ENCODE results near the gene ADGRV1. TPM values are rescaled to one million over a fixed set of nuclear protein-coding genes. Genes with fewer than 3 reads are reported as not detected.

Gene ADGRV1
- total RNA-seq, 4 donors from 2014 or later = 129 to 158 (median 145) TPM

- WGBS, 2 donors = 57 to 65% methylated on average over 7 of the region's 7 CpGs
- intact Hi-C loops (cut with DNase I) = no loop called here
- TF ChIP-seq POLR2A (IDR thresholded peaks at IDR 0.05) = no peak
- TF ChIP-seq CTCF (IDR thresholded peaks at IDR 0.05) = no peak
- peaks cover 15 to 18% of the 10 kb centered on the region in 2 donors for H3K4me1 ChIP-seq
- H3K9me3 ChIP-seq = no peaks in the 10 kb centered on the region
- H3K27ac ChIP-seq = no peak overlapping the region
- no peaks in the 10 kb centered on the region for H3K27me3 ChIP-seq
- no peaks in the 10 kb centered on the region for H3K36me3 ChIP-seq
- no peak overlapping the region for H3K4me3 ChIP-seq (replicated peaks in 1 of 3)
- no peak for DNase-seq
These were observed 319.5 kb downstream of the ADGRV1 start for GRCh38 chr5:90878081-90878480.

DNA sequence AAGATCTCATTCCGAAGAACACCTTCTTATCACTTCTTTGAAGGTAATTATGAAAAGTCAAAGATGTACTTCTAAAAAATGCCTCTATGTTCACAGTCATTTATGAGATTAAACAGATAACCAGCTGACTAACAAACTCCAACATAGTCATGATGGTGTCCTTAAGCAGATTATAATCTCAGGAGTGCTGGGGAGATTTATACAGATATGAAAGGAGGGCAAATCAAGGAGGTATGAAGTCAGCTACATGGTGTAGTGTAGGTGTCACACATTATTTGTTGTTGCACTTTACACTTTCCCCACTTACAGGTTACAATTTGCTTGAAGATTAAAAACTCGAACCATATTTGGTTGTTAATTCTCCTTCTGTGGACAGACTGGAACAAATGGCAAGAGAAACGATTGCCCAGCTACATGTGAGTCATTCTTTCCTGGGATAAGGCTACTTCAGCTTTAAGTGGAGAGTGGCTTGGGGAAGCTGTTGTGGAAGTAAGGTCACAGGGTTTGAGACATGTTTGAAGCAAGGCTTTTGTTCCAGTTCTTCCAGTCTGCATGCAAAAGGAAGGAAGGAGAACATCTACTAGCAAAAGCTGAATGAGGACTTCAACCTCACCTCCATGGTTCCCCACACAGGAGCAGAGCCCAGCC, 320.1 kb downstream of the ADGRV1 start:
- Histone ChIP-seq H3K4me3 (replicated peaks in 1 of 3) (no peak overlapping the region), H3K4me1 (peaks cover 15 to 18% of the 10 kb centered on the region in 2 donors), H3K27me3 (no peaks in the 10 kb centered on the region), H3K36me3 (no peaks in the 10 kb centered on the region), H3K27ac (no peak overlapping the region), H3K9me3 (no peaks in the 10 kb centered on the region)
- DNase-seq = no peak
- intact Hi-C loops (cut with DNase I) = no loop called here
- TF ChIP-seq CTCF (IDR thresholded peaks at IDR 0.05) = no peak
- no peak for TF ChIP-seq POLR2A (IDR thresholded peaks at IDR 0.05)
- 53 to 62% methylated on average over 3 of the region's 3 CpGs for WGBS, 2 donors

GRCh38 chr5:90881626-90882150, 323.1 kb downstream of the ADGRV1 start:
- no peak overlapping the region for H3K4me3 ChIP-seq (replicated peaks in 1 of 3)
- intact Hi-C loops (cut with DNase I) = no loop called here
- no peaks in the 10 kb centered on the region for H3K9me3 ChIP-seq
- H3K27me3 ChIP-seq = no peaks in the 10 kb centered on the region
- H3K27ac ChIP-seq = no peak overlapping the region
- H3K36me3 ChIP-seq = no peaks in the 10 kb centered on the region
- WGBS, 2 donors = 78 to 81% methylated on average over 3 of the region's 3 CpGs
- DNase-seq = peak in 1 of 2 donors; percentile 4
- TF ChIP-seq POLR2A (IDR thresholded peaks at IDR 0.05) (no peak), CTCF (IDR thresholded peaks at IDR 0.05) (no peak)
- H3K4me1 ChIP-seq = peaks cover 6 to 7% of the 10 kb centered on the region in 2 donors

GRCh38 chr5:90882448-90882847, 323.9 kb downstream of the ADGRV1 start:
- Histone ChIP-seq H3K4me1 (peaks cover 6% of the 10 kb centered on the region in 2 donors), H3K4me3 (replicated peaks in 1 of 3) (no peak overlapping the region), H3K36me3 (no peaks in the 10 kb centered on the region), H3K27me3 (no peaks in the 10 kb centered on the region), H3K27ac (no peak overlapping the region), H3K9me3 (no peaks in the 10 kb centered on the region)
- no peak for DNase-seq
- intact Hi-C loops (cut with DNase I) = no loop called here
- no peak for TF ChIP-seq CTCF (IDR thresholded peaks at IDR 0.05)
- no peak for TF ChIP-seq POLR2A (IDR thresholded peaks at IDR 0.05)
- WGBS, 2 donors = 88 to 90% methylated on average over 2 of the region's 2 CpGs

GRCh38 chr5:90885180-90885868, 326.7 kb downstream of the ADGRV1 start:
- no peak for DNase-seq
- no peak overlapping the region for H3K4me3 ChIP-seq (replicated peaks in 1 of 3)
- H3K27me3 ChIP-seq = no peaks in the 10 kb centered on the region
- 70 to 81% methylated on average over 1 of the region's 1 CpG for WGBS, 2 donors
- intact Hi-C loops (cut with DNase I) = no loop called here
- no peaks in the 10 kb centered on the region for H3K36me3 ChIP-seq
- H3K4me1 ChIP-seq = peaks cover 4 to 15% of the 10 kb centered on the region in 2 donors
- H3K9me3 ChIP-seq = no peaks in the 10 kb centered on the region
- TF ChIP-seq CTCF (IDR thresholded peaks at IDR 0.05) = no peak
- no peak for TF ChIP-seq POLR2A (IDR thresholded peaks at IDR 0.05)
- no peak overlapping the region for H3K27ac ChIP-seq

Data from thyroid gland (tissue), 4 donors.